SK-N-SH (cell line): ENCODE results near the gene UNKL. TPM values are rescaled to one million over a fixed set of nuclear protein-coding genes. Genes with fewer than 3 reads are reported as not detected.

Experiments used
- CTCF ChIA-PET: fragments of 300-600, 350-600 bp; formaldehyde crosslinking; extraction: SDS; loops from one replicate; lab custom pipeline; 2021; lab: Yijun Ruan, JAX
- POLR2A ChIA-PET: fragments of 350-600 bp; sonication (Branson Sonifier 250); formaldehyde crosslinking; extraction: SDS; loops from one replicate; lab custom pipeline; 2020; ENCODE audit warnings: antibody characterized with exemption, inconsistent platforms; lab: Yijun Ruan, JAX
- DNase-seq: peaks from one replicate; pipeline ENCODE4 v3.0.0; 2012
- H2AFZ ChIP-seq: fragments of 200-600 bp; sonication (generic); 2 replicates; pipeline ENCODE4 v1.8.1; 2016; ENCODE audit warnings: antibody characterized with exemption, mild to moderate bottlenecking, low read depth
- H3F3A ChIP-seq: fragments of 200-600 bp; sonication (generic); replicated peaks from 2 replicates; pipeline ENCODE3; 2016; ENCODE audit warnings: antibody characterized with exemption, mild to moderate bottlenecking; ENCODE audit not compliant: insufficient read depth
- H3K27ac ChIP-seq, 2 experiments: fragments of 200-500 bp in 1 of 2; fragments of 200-600 bp in 1 of 2; sonication (Bioruptor generic) in 1 of 2; sonication (generic), shearing (Covaris generic) in 1 of 2; 2 replicates each; pipeline versions ENCODE4 v1.5.1 to v1.6.1; 2014 to 2016; ENCODE audit warnings: low read depth in 2 of 2, inconsistent platforms in 1 of 2, low read length in 1 of 2, mild to moderate bottlenecking in 1 of 2, mixed read lengths in 1 of 2
- H3K27me3 ChIP-seq: fragments of 200-600 bp; sonication (generic), shearing (Covaris generic); 2 replicates; pipeline ENCODE4 v1.6.1; 2016; ENCODE audit warnings: mixed run types; ENCODE audit not compliant: insufficient read depth
- H3K36me3 ChIP-seq, 2 experiments: fragments of 200-500 bp in 1 of 2; fragments of 200-600 bp in 1 of 2; sonication (Bioruptor generic) in 1 of 2; sonication (generic) in 1 of 2; replicated peaks in 1 of 2; 2 replicates each; pipeline versions ENCODE3 to v1.5.1; 2014 to 2016; ENCODE audit warnings: low read length in 1 of 2, mild to moderate bottlenecking in 1 of 2; ENCODE audit not compliant: insufficient read depth in 2 of 2, control insufficient read depth in 1 of 2
- H3K4me1 ChIP-seq, 2 experiments: fragments of 200-500 bp in 1 of 2; fragments of 200-600 bp in 1 of 2; sonication (Bioruptor generic) in 1 of 2; sonication (generic), shearing (Covaris generic) in 1 of 2; 2 replicates each; pipeline versions ENCODE4 v1.5.1 to v1.6.1; 2014 to 2016; ENCODE audit warnings: low read depth in 1 of 2, low read length in 1 of 2, mixed run types in 1 of 2; ENCODE audit not compliant: insufficient read depth in 2 of 2, control insufficient read depth in 1 of 2
- H3K4me2 ChIP-seq: fragments of 200-600 bp; sonication (generic), shearing (Covaris generic); 2 replicates; pipeline ENCODE4 v1.6.1; 2017; ENCODE audit warnings: mixed run types
- H3K4me3 ChIP-seq, 2 experiments: fragments of 200-500 bp in 1 of 2; fragments of 200-600 bp in 1 of 2; sonication (Bioruptor generic) in 1 of 2; sonication (generic), shearing (Covaris generic) in 1 of 2; 2 replicates each; pipeline versions ENCODE4 v1.5.1 to v1.8.1; 2014 to 2016; ENCODE audit warnings: low read depth in 2 of 2, inconsistent platforms in 1 of 2, low read length in 1 of 2, mild to moderate bottlenecking in 1 of 2, mixed read lengths in 1 of 2, moderate library complexity in 1 of 2
- H3K79me2 ChIP-seq: fragments of 200-600 bp; sonication (generic); 2 replicates; pipeline ENCODE4 v1.8.1; 2017; ENCODE audit warnings: mild to moderate bottlenecking; ENCODE audit not compliant: insufficient read depth
- H3K9ac ChIP-seq: fragments of 200-600 bp; sonication (generic); 2 replicates; pipeline ENCODE4 v1.6.1; 2017; ENCODE audit warnings: mixed run types
- H3K9me2 ChIP-seq: fragments of 200-600 bp; sonication (generic); 2 replicates; pipeline ENCODE4 v1.6.1; 2017; ENCODE audit warnings: mixed run types
- H3K9me3 ChIP-seq: fragments of 200-600 bp; sonication (generic); 2 replicates; pipeline ENCODE4 v1.6.1; 2017; ENCODE audit warnings: mixed run types, mild to moderate bottlenecking, moderate library complexity
- H4K20me1 ChIP-seq: fragments of 200-600 bp; sonication (generic); 2 replicates; pipeline ENCODE4 v1.6.1; 2017; ENCODE audit warnings: mild to moderate bottlenecking, mixed run types; ENCODE audit not compliant: insufficient read depth
- ELF1 ChIP-seq: IDR thresholded peaks from 2 replicates; pipeline ENCODE4 v1.4.0; 2012
- EP300 ChIP-seq, 2 experiments: IDR thresholded peaks; 2 replicates each; pipeline versions ENCODE4 v1.4.0 to v1.6.1; 2012; ENCODE audit warnings: borderline replicate concordance in 1 of 2, low read depth in 1 of 2, low read length in 1 of 2
- EZH2phosphoT487 ChIP-seq: fragments of 200-600 bp; sonication (generic); IDR thresholded peaks from 2 replicates; pipeline ENCODE4 v1.6.1; 2017; ENCODE audit warnings: low read depth, mixed run types, mild to moderate bottlenecking, antibody characterized with exemption, moderate library complexity, borderline replicate concordance
- GATA2 ChIP-seq: sonication (generic); formaldehyde crosslinking; IDR thresholded peaks from 2 replicates; pipeline ENCODE4 v1.5.0; 2020; ENCODE audit warnings: mild to moderate bottlenecking, missing genetic modification reagents
- MXI1 ChIP-seq: IDR thresholded peaks from 2 replicates; pipeline ENCODE4 v1.6.1; 2012; ENCODE audit warnings: mild to moderate bottlenecking, low read depth, low read length, improper control_type of control experiment
- POLR2AphosphoS5 ChIP-seq: IDR thresholded peaks from 2 replicates; pipeline ENCODE4 v1.6.1; 2012; ENCODE audit warnings: low read depth, low read length
- RXRA ChIP-seq: IDR thresholded peaks from 2 replicates; pipeline ENCODE4 v1.4.0; 2012; ENCODE audit warnings: low read depth, mild to moderate bottlenecking, borderline replicate concordance
- SIN3A ChIP-seq: IDR thresholded peaks from 2 replicates; pipeline ENCODE4 v1.6.1; 2012; ENCODE audit warnings: low read depth, mild to moderate bottlenecking, low read length, moderate library complexity, borderline replicate concordance
- SMC3 ChIP-seq: IDR thresholded peaks from 2 replicates; pipeline ENCODE4 v1.6.1; 2012; ENCODE audit warnings: low read depth, low read length, improper control_type of control experiment
- TCF12 ChIP-seq: IDR thresholded peaks from 2 replicates; pipeline ENCODE4 v1.4.0; 2012
- WGBS: methylation state at CpG from one replicate; pipeline ENCODE4 v1.1.6; 2017; ENCODE audit warnings: low lambda C conversion rate; 5-methylcytosine and 5-hydroxymethylcytosine counted together
- polyA plus RNA-seq, 3 experiments: library from polyadenylated mRNA; depleted of rRNA; stranded (reverse); fragments of >200 nt; gene quantifications; 2 replicates each; pipeline ENCODE4 v1.2.3, GENCODE V29; 2012
- TF ChIP-seq, protein P1 (sequence below): IDR thresholded peaks from 2 replicates; pipeline ENCODE4 v1.6.1; 2012; ENCODE audit warnings: mild to moderate bottlenecking, low read depth, low read length, moderate library complexity
- TF ChIP-seq, protein P2 (sequence below): fragments of 200-600 bp; sonication (generic); IDR thresholded peaks from 2 replicates; pipeline ENCODE4 v1.6.1; 2017; ENCODE audit warnings: antibody characterized with exemption, mild to moderate bottlenecking, moderate library complexity

The UNKL gene
- polyA plus RNA-seq, 1 of the 3 experiments (the other 2 are of a cell fraction), result 16.4 TPM

DNA sequence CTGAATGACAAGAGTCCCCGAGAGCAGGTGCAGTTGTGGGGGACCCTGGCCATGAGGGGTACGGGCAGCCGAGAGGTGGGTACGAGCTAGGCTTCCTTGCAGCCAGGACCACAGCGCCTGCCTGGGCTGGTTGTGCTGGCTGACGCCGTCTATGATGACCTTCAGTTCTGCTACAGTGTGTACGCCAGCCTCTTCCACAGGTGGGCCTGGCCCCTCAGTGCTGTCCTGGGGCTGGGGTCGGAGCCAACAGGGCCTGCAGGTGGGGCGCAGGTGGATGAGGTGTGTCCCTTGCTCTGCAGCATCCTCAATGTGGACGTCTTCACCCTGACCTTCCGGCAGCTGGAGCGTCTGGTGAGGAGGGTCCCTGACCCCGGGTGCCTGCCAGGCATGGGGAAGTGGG, 70.0 kb downstream of the UNKL start:
- H3K27ac ChIP-seq, result no peak overlapping the region
- H3F3A ChIP-seq, result no peaks in the 10 kb centered on the region
- no peak overlapping the region for H3K9ac ChIP-seq
- no peaks in the 10 kb centered on the region for H4K20me1 ChIP-seq
- no peaks in the 10 kb centered on the region for H3K9me3 ChIP-seq
- H3K9me2 ChIP-seq, result no peaks in the 10 kb centered on the region
- H2AFZ ChIP-seq, result no peak overlapping the region
- ChIA-PET POLR2A (interaction anchor here (1.3 kb wide), 1 partner anchor 76 kb away, joined by 4 read pairs; the partner anchor contains the start of gene UQCC4), CTCF (interaction anchor here (1.0 to 2.6 kb wide), 5 partner anchors 11 to 36 kb away, joined by 3 to 9 read pairs (median 4); partner anchors contain the start of gene BAIAP3)
- H3K4me3 ChIP-seq, result no peak overlapping the region
- H3K36me3 ChIP-seq, result peaks cover 0 to 17% of the 10 kb centered on the region in 2 experiments
- no peaks in the 10 kb centered on the region for H3K79me2 ChIP-seq
- TF ChIP-seq, protein P1, sequence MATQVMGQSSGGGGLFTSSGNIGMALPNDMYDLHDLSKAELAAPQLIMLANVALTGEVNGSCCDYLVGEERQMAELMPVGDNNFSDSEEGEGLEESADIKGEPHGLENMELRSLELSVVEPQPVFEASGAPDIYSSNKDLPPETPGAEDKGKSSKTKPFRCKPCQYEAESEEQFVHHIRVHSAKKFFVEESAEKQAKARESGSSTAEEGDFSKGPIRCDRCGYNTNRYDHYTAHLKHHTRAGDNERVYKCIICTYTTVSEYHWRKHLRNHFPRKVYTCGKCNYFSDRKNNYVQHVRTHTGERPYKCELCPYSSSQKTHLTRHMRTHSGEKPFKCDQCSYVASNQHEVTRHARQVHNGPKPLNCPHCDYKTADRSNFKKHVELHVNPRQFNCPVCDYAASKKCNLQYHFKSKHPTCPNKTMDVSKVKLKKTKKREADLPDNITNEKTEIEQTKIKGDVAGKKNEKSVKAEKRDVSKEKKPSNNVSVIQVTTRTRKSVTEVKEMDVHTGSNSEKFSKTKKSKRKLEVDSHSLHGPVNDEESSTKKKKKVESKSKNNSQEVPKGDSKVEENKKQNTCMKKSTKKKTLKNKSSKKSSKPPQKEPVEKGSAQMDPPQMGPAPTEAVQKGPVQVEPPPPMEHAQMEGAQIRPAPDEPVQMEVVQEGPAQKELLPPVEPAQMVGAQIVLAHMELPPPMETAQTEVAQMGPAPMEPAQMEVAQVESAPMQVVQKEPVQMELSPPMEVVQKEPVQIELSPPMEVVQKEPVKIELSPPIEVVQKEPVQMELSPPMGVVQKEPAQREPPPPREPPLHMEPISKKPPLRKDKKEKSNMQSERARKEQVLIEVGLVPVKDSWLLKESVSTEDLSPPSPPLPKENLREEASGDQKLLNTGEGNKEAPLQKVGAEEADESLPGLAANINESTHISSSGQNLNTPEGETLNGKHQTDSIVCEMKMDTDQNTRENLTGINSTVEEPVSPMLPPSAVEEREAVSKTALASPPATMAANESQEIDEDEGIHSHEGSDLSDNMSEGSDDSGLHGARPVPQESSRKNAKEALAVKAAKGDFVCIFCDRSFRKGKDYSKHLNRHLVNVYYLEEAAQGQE, result no peak
- TF ChIP-seq MXI1 (no peak), TCF12 (no peak), POLR2AphosphoS5 (no peak), EP300 (IDR thresholded peaks at IDR 0.05; ENCODE audit: borderline replicate concordance in 1 of 2, low read depth in 1 of 2, low read length in 1 of 2) (no peak), EZH2phosphoT487 (no peak), SIN3A (no peak), SMC3 (no peak), RXRA (no peak), GATA2 (CRISPR knock-in tag) (no peak), ELF1 (no peak)
- TF ChIP-seq, protein P2, sequence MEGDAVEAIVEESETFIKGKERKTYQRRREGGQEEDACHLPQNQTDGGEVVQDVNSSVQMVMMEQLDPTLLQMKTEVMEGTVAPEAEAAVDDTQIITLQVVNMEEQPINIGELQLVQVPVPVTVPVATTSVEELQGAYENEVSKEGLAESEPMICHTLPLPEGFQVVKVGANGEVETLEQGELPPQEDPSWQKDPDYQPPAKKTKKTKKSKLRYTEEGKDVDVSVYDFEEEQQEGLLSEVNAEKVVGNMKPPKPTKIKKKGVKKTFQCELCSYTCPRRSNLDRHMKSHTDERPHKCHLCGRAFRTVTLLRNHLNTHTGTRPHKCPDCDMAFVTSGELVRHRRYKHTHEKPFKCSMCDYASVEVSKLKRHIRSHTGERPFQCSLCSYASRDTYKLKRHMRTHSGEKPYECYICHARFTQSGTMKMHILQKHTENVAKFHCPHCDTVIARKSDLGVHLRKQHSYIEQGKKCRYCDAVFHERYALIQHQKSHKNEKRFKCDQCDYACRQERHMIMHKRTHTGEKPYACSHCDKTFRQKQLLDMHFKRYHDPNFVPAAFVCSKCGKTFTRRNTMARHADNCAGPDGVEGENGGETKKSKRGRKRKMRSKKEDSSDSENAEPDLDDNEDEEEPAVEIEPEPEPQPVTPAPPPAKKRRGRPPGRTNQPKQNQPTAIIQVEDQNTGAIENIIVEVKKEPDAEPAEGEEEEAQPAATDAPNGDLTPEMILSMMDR, result no peak
- TF ChIP-seq, all 33 proteins: peak for 0
- DNase-seq, result no peak
- H3K4me1 ChIP-seq, result peaks cover 0 to 18% of the 10 kb centered on the region in 2 experiments; a peak in 1 of 4 replicates
- peaks cover 15% of the 10 kb centered on the region for H3K27me3 ChIP-seq
- WGBS, result 59% methylated on average over 10 of the region's 14 CpGs
- no peak overlapping the region for H3K4me2 ChIP-seq
